Measurements from ENCODE around the gene ANK2. TPM values are rescaled to one million over a fixed set of nuclear protein-coding genes. Genes with fewer than 3 reads are reported as not detected.

ANK2 gene
- total and polyA plus RNA-seq, 10 donors, result 5.3 to 158 (median 72.9) TPM

DNA sequence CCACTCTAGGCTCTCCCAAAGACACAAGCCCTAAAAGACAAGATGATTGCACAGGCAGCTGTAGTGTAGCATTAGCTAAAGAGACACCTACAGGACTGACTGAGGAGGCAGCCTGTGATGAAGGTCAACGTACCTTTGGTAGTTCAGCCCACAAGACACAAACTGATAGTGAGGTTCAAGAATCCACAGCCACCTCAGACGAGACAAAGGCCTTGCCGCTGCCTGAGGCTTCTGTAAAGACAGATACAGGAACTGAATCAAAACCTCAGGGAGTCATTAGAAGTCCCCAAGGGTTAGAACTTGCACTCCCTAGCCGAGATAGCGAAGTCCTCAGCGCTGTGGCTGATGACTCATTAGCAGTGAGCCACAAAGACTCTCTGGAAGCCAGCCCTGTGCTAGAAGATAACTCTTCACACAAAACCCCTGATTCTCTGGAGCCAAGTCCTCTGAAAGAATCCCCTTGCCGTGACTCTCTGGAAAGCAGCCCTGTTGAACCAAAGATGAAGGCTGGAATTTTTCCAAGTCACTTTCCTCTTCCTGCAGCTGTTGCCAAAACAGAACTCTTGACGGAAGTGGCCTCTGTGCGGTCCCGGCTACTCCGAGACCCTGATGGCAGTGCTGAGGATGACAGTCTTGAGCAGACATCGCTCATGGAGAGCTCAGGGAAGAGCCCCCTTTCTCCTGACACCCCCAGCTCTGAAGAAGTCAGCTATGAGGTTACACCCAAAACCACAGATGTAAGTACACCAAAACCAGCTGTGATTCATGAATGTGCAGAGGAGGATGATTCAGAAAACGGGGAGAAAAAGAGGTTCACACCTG, 306.3 kb downstream of the ANK2 start:
- Histone ChIP-seq H3K27ac (peak overlapping the region in 4 of 8 donors; percentile 8 to 21 (median 12)), H3K9me3 (no peaks in the 10 kb centered on the region), H3K4me1 (peaks cover 0 to 13% (median 5%) of the 10 kb centered on the region in 6 donors), H3K36me3 (no peaks in the 10 kb centered on the region), H3K4me3 (peak overlapping the region in 1 of 8 donors; percentile 25), H3K27me3 (replicated peaks in 1 of 7) (peaks cover 0 to 19% (median 0%) of the 10 kb centered on the region in 7 donors)
- no peak for TF ChIP-seq CTCF (IDR thresholded peaks at IDR 0.05 in 8 of 11, conservative IDR thresholded peaks at IDR 0.05 in 3 of 11)
- no peak for TF ChIP-seq POLR2A (IDR thresholded peaks at IDR 0.05)
- no peak for TF ChIP-seq POLR2AphosphoS5 (IDR thresholded peaks at IDR 0.05)
- peak; percentile 67 for DNase-seq
- intact Hi-C loops (cut with DNase I; ENCODE audit: low total_unique reads), result no loop called here
- WGBS, 5 donors, result 11 to 22% (median 20%) methylated on average over 13 of the region's 13 CpGs

DNA sequence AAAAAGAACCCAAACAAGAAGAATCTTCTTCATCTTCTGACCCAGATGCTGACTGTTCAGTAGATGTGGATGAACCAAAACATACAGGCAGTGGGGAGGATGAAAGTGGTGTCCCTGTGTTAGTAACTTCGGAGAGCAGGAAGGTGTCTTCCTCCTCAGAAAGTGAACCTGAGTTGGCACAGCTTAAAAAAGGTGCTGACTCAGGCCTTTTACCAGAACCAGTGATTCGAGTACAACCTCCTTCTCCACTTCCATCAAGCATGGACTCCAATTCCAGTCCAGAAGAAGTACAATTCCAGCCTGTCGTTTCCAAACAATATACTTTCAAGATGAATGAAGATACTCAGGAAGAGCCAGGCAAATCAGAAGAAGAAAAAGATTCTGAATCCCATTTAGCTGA, 307.0 kb downstream of the ANK2 start:
- no peaks in the 10 kb centered on the region for H3K9me3 ChIP-seq
- 80 to 92% (median 90%) methylated on average over 3 of the region's 3 CpGs for WGBS, 5 donors
- TF ChIP-seq CTCF (IDR thresholded peaks at IDR 0.05 in 8 of 11, conservative IDR thresholded peaks at IDR 0.05 in 3 of 11), result no peak
- TF ChIP-seq POLR2A (IDR thresholded peaks at IDR 0.05), result no peak
- TF ChIP-seq POLR2AphosphoS5 (IDR thresholded peaks at IDR 0.05), result no peak
- no peak overlapping the region for H3K27ac ChIP-seq
- no peak overlapping the region for H3K4me3 ChIP-seq
- DNase-seq, result no peak
- H3K27me3 ChIP-seq (replicated peaks in 1 of 7), result peaks cover 0 to 19% (median 0%) of the 10 kb centered on the region in 7 donors
- intact Hi-C loops (cut with DNase I; ENCODE audit: low total_unique reads), result no loop called here
- no peaks in the 10 kb centered on the region for H3K36me3 ChIP-seq
- peaks cover 0 to 13% (median 5%) of the 10 kb centered on the region in 6 donors for H3K4me1 ChIP-seq

DNA sequence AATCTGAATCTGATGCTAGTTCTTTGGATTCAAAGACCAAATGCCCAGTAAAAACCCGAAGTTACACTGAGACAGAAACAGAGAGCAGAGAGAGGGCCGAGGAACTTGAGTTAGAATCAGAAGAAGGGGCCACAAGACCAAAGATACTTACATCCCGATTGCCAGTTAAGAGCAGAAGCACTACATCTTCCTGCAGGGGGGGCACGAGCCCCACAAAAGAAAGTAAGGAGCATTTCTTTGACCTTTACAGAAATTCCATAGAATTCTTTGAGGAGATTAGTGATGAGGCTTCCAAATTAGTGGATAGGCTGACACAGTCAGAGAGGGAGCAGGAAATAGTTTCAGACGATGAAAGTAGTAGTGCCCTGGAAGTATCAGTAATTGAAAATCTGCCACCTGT, 309.3 kb downstream of the ANK2 start:
- 73 to 89% (median 84%) methylated on average over 5 of the region's 5 CpGs for WGBS, 5 donors
- H3K4me3 ChIP-seq, result no peak overlapping the region
- intact Hi-C loops (cut with DNase I; ENCODE audit: low total_unique reads), result no loop called here

More for the DNA sequence above, 309.3 kb downstream of the ANK2 start:
- Histone ChIP-seq H3K27me3 (replicated peaks in 1 of 7) (peaks cover 0 to 14% (median 0%) of the 10 kb centered on the region in 7 donors), H3K9me3 (no peaks in the 10 kb centered on the region), H3K27ac (no peak overlapping the region), H3K4me1 (peaks cover 0 to 13% (median 5%) of the 10 kb centered on the region in 6 donors), H3K36me3 (no peaks in the 10 kb centered on the region)
- TF ChIP-seq POLR2AphosphoS5 (IDR thresholded peaks at IDR 0.05) (no peak), POLR2A (IDR thresholded peaks at IDR 0.05) (no peak), CTCF (IDR thresholded peaks at IDR 0.05 in 8 of 11, conservative IDR thresholded peaks at IDR 0.05 in 3 of 11) (no peak)
- no peak for DNase-seq
